GM18861 (cell line): ENCODE data around the gene IKBKG.
"Not testable (repeated sequence)": the region's sequence is repeated elsewhere in the genome, so short reads cannot be mapped to it uniquely, and the experiment has no call there.

Source experiments
- ATAC-seq: cut with Tn5 transposase; IDR thresholded peaks from one replicate; pipeline ENCODE4 v1.9.1; 2021; ENCODE audit not compliant: unreplicated experiment

The IKBKG gene

GRCh38 chrX:154603438-154604430, 56.3 kb downstream of the IKBKG start:
- no peak for ATAC-seq

- ATAC-seq: no peak
These were observed 58.1 kb downstream of the IKBKG start for GRCh38 chrX:154605566-154605965.

GRCh38 chrX:154607370-154607769, 60.0 kb downstream of the IKBKG start:
- ATAC-seq: no peak

- not testable (repeated sequence) for ATAC-seq
These were observed 60.6 kb downstream of the IKBKG start for GRCh38 chrX:154607976-154608375.

- ATAC-seq: not testable (repeated sequence)
These were observed 61.4 kb downstream of the IKBKG start for GRCh38 chrX:154608823-154609222.

GRCh38 chrX:154611146-154611545, 63.7 kb downstream of the IKBKG start:
- ATAC-seq: not testable (repeated sequence)

- ATAC-seq: not testable (repeated sequence)
These were observed 66.2 kb downstream of the IKBKG start for GRCh38 chrX:154613586-154613985.
